ENCODE data around the gene SETD5. TPM values are rescaled to one million over a fixed set of nuclear protein-coding genes. Genes with fewer than 3 reads are reported as not detected.

Gene SETD5
- total and polyA plus RNA-seq, 8 donors: 25.5 to 78.0 (median 40.7) TPM

- H3K4me1 ChIP-seq: peaks cover 52 to 58% (median 57%) of the 10 kb centered on the region in 3 donors
- no peaks in the 10 kb centered on the region for H3K36me3 ChIP-seq
- 0 to 1% methylated on average over 7 of the region's 7 CpGs for WGBS, 2 donors
- peak overlapping the region; percentile 76 to 94 (median 82) for H3K4me3 ChIP-seq
- intact Hi-C loops (cut with DNase I): loop anchor here in 1 of 3 donors (10.0 kb wide), 1 partner anchor 46 kb away; no protein-coding TSS in a partner anchor
- peak overlapping the region; percentile 90 to 99 (median 98) for H3K27ac ChIP-seq
- no peaks in the 10 kb centered on the region for H3K27me3 ChIP-seq
- DNase-seq (peak in 1 of 6 donors; percentile 30), FAIRE-seq (no peak), ATAC-seq (no peak)
- H3K9me3 ChIP-seq: no peaks in the 10 kb centered on the region
- no peak for TF ChIP-seq CTCF (IDR thresholded peaks at IDR 0.05)
Measured at GRCh38 chr3:9398700-9399336, 1.4 kb downstream of the SETD5 start.

GRCh38 chr3:9399337-9399703 lies 1.9 kb downstream of the SETD5 start:
- intact Hi-C loops (cut with DNase I): loop anchor here in 1 of 3 donors (10.0 kb wide), 1 partner anchor 45 kb away; no protein-coding TSS in a partner anchor
- Histone ChIP-seq H3K27ac (peak overlapping the region; percentile 90 to 99 (median 98)), H3K36me3 (no peaks in the 10 kb centered on the region), H3K27me3 (no peaks in the 10 kb centered on the region), H3K9me3 (no peaks in the 10 kb centered on the region), H3K4me3 (peak overlapping the region; percentile 76 to 94 (median 82)), H3K4me1 (peaks cover 51 to 58% (median 58%) of the 10 kb centered on the region in 3 donors)
- DNase-seq (no peak), FAIRE-seq (no peak), ATAC-seq (no peak)
- 0 to 2% methylated on average over 2 of the region's 2 CpGs for WGBS, 2 donors
- TF ChIP-seq CTCF (IDR thresholded peaks at IDR 0.05): no peak

GRCh38 chr3:9399746-9400145 lies 2.3 kb downstream of the SETD5 start:
- Histone ChIP-seq H3K27me3 (no peaks in the 10 kb centered on the region), H3K27ac (peak overlapping the region; percentile 90 to 99 (median 98)), H3K9me3 (no peaks in the 10 kb centered on the region), H3K36me3 (no peaks in the 10 kb centered on the region), H3K4me3 (peak overlapping the region in 2 of 4 donors; percentile 80 to 94), H3K4me1 (peaks cover 51 to 58% (median 58%) of the 10 kb centered on the region in 3 donors)
- ATAC-seq (peak; percentile 8 to 28 (median 14)), DNase-seq (peak; percentile 60 to 79 (median 74)), FAIRE-seq (peak; percentile 13)
- no peak for TF ChIP-seq CTCF (IDR thresholded peaks at IDR 0.05)
- 0 to 1% methylated on average over 3 of the region's 3 CpGs for WGBS, 2 donors
- intact Hi-C loops (cut with DNase I): loop anchor here in 1 of 3 donors (10.0 kb wide), 1 partner anchor 45 kb away; no protein-coding TSS in a partner anchor

- Histone ChIP-seq H3K9me3 (no peaks in the 10 kb centered on the region), H3K36me3 (no peaks in the 10 kb centered on the region), H3K4me3 (peak overlapping the region in 1 of 4 donors; percentile 94), H3K27ac (peak overlapping the region in 2 of 4 donors; percentile 98 to 99), H3K4me1 (peaks cover 45 to 58% (median 56%) of the 10 kb centered on the region in 3 donors), H3K27me3 (no peaks in the 10 kb centered on the region)
- FAIRE-seq: no peak
- TF ChIP-seq CTCF (IDR thresholded peaks at IDR 0.05): no peak
- ATAC-seq: no peak
- no peak for DNase-seq
- 22 to 27% methylated on average over 3 of the region's 3 CpGs for WGBS, 2 donors
- intact Hi-C loops (cut with DNase I): no loop called here
Measured at GRCh38 chr3:9400616-9401015, 3.2 kb downstream of the SETD5 start.

- ATAC-seq: no peak
- no peak for DNase-seq
- intact Hi-C loops (cut with DNase I): no loop called here
- Histone ChIP-seq H3K27me3 (no peaks in the 10 kb centered on the region), H3K27ac (peak overlapping the region in 3 of 4 donors; percentile 8 to 20 (median 9)), H3K9me3 (no peaks in the 10 kb centered on the region), H3K4me1 (peaks cover 48 to 64% (median 61%) of the 10 kb centered on the region in 3 donors), H3K36me3 (no peaks in the 10 kb centered on the region), H3K4me3 (no peak overlapping the region)
- FAIRE-seq: no peak
- TF ChIP-seq CTCF (IDR thresholded peaks at IDR 0.05): no peak
- 15 to 18% methylated on average over 4 of the region's 4 CpGs for WGBS, 2 donors
Measured at GRCh38 chr3:9401986-9402385, 4.6 kb downstream of the SETD5 start.

Measured in pancreas (tissue), 10 donors.